GM19193 (cell line): ENCODE measurements around the gene RAB30.
A peak's percentile ranks its signal among the peaks of the same experiment; 100 is the strongest.

Experiments
- POLR2A ChIP-seq: IDR thresholded peaks from 4 replicates; pipeline ENCODE4 v1.6.1; 2011; ENCODE audit not compliant: insufficient read depth, insufficient read length; ENCODE audit errors: extremely low read depth

RAB30 gene

GRCh38 chr11:83073884-83074283 lies 2.2 kb upstream of the RAB30 start:
- TF ChIP-seq POLR2A: no peak

DNA sequence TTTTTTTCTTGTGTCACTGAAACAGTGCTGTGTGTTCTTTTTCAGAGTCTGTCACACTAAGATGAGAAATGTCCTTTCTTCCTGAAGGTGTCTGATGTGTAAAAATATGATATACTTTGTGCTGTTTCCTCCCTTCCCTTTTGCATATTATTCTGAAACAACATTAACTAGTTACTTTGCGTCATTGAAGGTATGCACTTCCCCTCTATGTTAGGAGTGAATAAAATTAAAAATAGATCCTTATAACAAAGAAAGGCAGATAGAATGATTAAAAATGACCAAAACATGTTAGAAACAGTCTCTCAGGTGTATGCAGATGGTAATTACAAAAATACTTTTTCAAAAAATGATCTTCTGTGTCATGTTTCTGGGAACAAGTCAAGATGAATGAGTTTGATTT lies 1.6 kb upstream of the RAB30 start:
- TF ChIP-seq POLR2A: no peak

DNA sequence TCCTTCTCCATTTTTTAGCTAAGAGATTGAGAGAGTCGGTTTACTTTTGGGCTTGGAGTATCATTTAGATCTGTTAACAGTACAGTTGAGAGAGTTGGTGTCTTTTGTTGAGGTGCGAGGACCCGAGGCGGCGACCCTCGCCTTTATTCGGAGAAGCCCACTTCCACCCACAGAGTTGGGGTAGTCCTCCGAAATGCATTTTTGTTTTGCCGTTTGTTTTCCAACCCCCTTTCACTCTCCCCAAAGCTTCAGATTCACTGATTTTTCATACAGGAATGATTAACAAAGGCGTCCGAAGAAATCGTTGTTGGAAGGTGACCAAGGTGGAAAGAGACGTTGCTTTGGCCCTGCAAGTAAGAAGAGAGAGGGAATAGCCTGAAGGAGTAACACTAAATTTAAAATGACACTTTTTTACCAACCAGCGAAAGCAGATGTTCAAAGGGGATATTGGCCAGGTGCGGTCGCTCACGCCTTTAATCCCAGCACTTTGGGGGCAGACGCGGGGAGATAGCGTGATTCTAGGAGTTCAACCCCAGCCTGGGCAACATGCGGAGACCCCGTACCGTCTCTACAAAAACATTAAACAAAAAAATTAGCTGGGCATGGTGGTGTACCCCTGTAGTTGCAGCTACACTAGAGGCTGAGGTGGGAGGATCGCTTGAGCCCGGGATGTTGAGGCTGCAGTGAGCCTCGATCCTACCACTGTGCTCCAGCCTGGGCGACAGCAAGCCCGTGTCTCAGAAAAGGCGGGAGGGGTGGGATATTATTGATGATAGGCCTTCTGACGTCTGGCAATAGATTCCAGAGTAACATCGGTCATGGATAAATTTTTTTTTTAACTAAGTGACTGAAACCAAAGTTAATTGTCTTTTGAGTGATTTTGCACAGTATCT lies 899 bp upstream of the RAB30 start:
- peak; percentile 35 for TF ChIP-seq POLR2A

DNA sequence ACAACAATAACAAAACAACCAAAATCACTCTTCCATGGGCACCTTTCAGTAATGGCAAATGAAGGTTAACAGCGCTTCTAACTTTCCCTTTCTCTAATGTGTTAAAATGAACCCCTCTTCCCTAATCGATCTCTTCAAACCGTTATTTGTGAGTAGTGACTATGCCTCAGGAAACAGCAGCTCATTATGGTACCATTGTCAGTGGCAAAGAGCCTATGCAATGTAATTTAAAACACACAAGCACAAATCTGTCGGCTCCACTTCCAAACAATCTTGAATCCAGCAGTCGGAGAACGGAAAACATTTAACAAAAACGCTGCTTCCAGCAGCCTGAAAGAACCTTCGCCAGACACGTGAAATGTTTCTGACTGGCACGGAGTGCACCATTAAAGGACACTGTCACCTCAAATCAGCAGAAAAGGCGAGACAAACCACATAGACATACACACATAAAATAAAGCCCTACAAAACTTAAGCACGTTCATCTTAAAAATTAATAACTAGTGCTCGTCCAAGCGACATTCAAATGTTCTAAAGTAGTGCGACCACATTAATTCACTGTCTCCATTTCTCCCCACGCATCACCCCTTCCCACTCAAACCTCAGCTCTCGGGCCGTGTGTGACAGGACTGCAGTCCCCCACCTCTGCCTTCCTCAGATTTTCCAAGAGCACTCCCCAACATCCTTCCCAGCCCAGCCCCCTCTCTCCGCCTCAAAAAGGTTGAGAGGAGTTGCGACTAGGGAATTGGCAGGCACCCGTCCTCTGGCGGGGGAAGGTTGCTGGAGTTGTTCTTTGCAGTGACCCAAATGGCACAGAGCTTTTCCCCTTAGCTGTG lies 748 bp downstream of the RAB30 start:
- no peak for TF ChIP-seq POLR2A

DNA sequence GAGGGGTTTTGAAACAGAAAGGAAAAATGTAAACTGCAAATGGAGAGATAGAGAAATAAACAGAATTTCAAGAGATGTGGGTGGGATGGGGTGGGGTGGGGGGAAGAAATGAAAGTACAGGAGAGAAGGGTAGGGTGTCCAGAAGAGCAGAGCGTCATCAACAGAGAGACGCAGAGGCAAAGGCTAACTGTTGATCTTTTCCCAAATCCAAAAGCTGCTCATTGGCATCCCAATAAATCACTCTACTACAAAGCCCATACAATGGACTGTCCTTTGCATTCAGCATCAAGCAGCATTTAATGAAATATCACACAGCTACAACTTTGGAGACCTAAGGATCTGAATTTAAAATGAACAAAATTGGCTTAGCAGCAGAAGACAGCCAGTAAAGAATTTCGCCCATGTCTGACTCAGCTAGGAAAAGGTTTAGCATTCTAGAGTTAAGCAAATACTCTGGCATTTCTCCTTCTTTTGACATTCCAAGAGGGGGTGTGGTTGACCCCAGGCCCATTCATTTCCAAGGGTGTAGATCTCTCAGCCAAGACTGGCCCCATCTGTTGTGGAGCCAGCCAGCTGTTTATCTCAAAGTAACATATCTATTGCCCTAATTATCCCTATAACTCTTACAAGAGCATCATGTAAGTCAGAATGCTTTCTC lies 1.5 kb downstream of the RAB30 start:
- no peak for TF ChIP-seq POLR2A

DNA sequence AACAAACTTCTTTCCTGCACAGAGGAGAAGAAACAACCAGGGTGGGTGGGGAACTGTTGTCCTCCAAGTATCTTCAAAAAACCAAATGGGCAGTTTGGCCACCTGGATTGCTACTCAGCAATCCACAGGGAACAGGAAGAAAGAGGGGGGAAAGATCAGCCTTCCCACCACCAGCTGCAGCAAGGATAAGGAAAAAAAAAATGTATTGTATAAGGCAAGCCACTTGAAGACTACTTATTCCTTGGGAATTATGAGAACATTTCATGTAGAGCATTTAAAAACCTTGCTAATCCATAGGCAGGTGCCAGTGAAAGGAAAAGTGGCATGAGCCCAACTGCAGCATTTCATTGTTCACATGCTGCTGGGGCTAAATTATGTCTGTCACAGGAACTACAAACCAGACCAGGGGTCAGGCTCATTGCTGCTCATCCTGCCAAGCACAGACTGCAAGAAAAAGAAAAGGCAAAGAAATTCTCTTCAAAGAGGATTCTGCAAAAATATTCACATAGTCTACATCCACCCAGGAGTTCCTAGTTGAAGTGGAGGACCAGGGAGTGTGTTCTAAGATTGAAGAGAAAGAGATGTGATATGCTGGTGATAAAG lies 2.2 kb downstream of the RAB30 start:
- no peak for TF ChIP-seq POLR2A

DNA sequence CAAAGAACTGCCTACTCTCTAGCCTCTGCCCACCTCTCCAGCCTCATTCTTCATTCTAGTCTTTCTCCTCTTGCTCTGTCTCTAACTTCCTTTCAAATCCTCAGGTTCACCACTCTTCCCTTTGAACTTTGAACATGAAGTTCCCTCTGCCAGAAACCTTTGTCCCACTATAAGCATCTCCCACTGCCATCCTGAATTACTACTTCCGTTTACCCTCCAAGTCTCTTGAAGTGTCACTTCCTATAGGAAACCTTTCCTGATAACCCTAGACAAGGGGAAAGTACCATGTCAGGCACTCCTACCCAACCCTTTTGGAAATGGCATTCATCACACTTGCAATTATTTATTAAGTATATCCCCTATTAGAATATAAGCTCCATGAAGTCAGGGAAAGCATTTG lies 3.1 kb downstream of the RAB30 start:
- no peak for TF ChIP-seq POLR2A

DNA sequence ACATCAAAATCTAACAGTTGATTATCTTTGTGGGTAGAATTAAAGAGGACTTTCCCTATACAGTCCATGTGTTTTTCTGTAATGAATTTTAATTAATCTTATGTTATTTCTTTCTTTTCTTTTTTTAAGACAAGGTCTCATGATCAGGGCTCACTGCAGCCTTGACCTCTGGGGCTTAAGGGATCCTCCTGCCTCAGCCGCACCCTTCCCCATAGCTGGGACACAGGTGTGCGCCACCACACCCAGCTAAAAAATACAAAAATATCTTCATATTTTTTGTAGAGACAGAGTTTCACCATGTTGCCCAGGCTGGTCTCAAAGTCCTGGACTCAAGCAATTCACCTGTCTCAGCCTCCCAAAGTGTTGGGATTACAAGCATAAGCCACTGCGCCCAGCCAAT lies 7.7 kb downstream of the RAB30 start:
- TF ChIP-seq POLR2A: no peak

- TF ChIP-seq POLR2A: peak; percentile 33
Measured at GRCh38 chr11:83063073-83063754, 8.5 kb downstream of the RAB30 start.

DNA sequence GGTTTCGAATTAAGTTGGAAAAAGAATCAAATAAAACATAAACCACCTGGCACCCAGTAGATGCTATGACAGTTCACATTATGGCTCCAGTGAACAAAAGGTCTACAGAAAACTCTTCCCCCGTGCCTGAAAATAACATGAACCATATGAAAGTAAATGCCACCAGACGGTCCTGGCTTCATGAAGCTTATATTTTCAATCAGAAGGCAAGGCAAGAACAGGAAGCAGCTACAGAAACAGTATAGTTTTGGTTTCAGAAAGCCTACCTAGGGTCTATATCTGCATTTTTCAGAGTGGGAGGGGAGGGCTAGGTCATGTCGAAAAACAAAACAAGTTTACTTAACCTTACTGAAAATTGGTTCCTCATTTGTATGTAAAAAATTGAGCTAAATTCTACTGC lies 9.8 kb downstream of the RAB30 start:
- TF ChIP-seq POLR2A: no peak

- no peak for TF ChIP-seq POLR2A
Measured at GRCh38 chr11:83060965-83061364, 10.7 kb downstream of the RAB30 start.

DNA sequence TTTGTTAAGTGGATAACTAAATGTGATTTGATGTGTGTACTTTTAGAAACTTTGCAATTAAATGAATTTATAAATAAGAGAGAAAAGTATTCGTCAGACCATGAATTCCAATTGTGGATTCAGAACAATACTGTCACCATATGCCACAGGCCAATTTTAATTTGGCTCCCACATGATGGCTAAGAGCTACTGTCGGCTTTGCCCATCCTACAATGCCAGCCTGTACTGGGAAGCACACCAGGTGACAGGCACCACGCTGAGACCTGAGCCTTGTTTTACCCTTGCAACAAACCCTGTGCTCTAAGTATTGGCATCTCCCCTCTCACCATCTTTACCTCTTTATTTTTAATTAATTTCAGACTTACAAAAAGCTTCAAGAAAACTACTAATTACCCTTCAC lies 14.0 kb downstream of the RAB30 start:
- no peak for TF ChIP-seq POLR2A

DNA sequence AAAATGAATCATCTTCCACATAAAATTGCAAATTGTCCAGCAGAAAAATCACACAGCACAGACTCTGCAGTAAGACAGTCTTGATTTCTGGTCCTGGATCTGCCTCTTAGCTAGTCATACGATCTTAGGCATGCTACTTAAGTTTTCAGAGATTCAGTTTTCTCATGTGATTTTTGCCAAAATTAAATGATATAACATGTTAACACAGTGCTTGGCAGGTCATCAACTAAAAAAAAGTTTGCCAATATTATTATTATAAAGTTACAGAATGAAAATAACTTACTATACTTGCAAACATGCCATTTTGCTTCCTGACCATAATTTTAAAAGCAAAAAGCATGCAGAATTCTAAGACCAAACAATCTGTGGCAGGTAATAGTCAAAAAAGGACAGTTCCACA lies 15.1 kb downstream of the RAB30 start:
- no peak for TF ChIP-seq POLR2A

- no peak for TF ChIP-seq POLR2A
Measured at GRCh38 chr11:83056204-83056603, 15.5 kb downstream of the RAB30 start.

DNA sequence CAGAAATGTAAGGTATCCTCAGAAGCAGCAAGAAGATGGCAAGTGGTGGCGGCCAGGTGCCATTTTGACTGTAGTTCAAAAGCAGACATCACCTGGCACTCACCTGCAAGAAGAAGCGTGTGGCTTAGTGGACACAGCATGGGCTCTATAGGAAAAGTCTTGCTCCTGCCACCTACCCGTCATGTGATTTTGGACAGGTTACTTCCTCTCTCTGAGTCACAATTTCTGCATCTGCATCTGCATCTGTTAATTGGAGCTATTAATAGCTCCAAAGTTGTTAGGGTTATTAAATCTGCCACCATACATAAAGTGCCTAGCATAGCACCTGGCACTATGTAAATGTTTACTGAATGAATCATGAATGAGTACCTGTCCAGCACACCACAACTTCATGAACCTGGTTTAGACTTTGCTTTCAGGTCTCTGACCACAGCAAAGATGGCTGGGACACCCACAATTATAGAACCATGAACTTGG lies 16.8 kb downstream of the RAB30 start:
- no peak for TF ChIP-seq POLR2A

DNA sequence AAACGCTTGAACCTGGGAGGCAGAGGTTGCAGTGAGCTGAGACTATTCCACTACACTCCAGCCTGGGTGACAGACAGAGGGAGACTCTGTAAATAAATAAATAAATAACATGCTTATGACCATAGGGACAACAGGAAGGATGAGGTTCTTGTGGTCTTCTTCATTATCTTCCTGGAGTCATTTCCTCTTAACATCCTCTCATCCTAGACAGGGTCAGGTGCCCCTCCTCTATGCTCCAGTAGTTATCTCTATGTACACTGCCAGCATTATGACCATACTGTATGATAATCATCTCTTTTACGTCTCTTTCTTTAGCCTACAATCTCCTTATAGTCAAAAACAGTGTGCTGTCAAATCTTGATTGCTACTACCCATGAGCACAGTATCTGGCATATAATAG lies 17.7 kb downstream of the RAB30 start:
- TF ChIP-seq POLR2A: no peak
